Activated effector memory CD4-positive, alpha-beta T cell treated with Interleukin-2 at 50 U/mL for 16 hours (primary cell): ENCODE measurements around the gene TFCP2L1.

Experiments
- DNase-seq: peaks from one replicate; pipeline ENCODE4 v3.0.0-alpha.2; 2020

TFCP2L1 gene

GRCh38 chr2:121218386-121218938 lies 66.5 kb downstream of the TFCP2L1 start:
- DNase-seq = no peak

GRCh38 chr2:121217627-121218026 lies 67.4 kb downstream of the TFCP2L1 start:
- DNase-seq = no peak

GRCh38 chr2:121214296-121214695 lies 70.7 kb downstream of the TFCP2L1 start:
- no peak for DNase-seq

GRCh38 chr2:121213386-121213785 lies 71.6 kb downstream of the TFCP2L1 start:
- no peak for DNase-seq

- no peak for DNase-seq
Measured at GRCh38 chr2:121212661-121213325, 72.2 kb downstream of the TFCP2L1 start.

- DNase-seq = no peak
Measured at GRCh38 chr2:121211689-121212151, 73.3 kb downstream of the TFCP2L1 start.

GRCh38 chr2:121211251-121211650 lies 73.8 kb downstream of the TFCP2L1 start:
- DNase-seq = no peak

- no peak for DNase-seq
Measured at GRCh38 chr2:121210691-121211090, 74.3 kb downstream of the TFCP2L1 start.

GRCh38 chr2:121209014-121209610 lies 75.9 kb downstream of the TFCP2L1 start:
- no peak for DNase-seq

- no peak for DNase-seq
Measured at GRCh38 chr2:121207494-121207893, 77.5 kb downstream of the TFCP2L1 start.

GRCh38 chr2:121205321-121205942 lies 79.6 kb downstream of the TFCP2L1 start:
- DNase-seq = no peak

GRCh38 chr2:121203591-121204249 lies 81.3 kb downstream of the TFCP2L1 start:
- DNase-seq = no peak

GRCh38 chr2:121202541-121203310 lies 82.3 kb downstream of the TFCP2L1 start:
- DNase-seq = no peak

GRCh38 chr2:121201796-121202195 lies 83.2 kb downstream of the TFCP2L1 start:
- no peak for DNase-seq

- no peak for DNase-seq
Measured at GRCh38 chr2:121200419-121201315, 84.3 kb downstream of the TFCP2L1 start.

- no peak for DNase-seq
Measured at GRCh38 chr2:121200011-121200347, 85.0 kb downstream of the TFCP2L1 start.

GRCh38 chr2:121199281-121200010 lies 85.6 kb downstream of the TFCP2L1 start:
- no peak for DNase-seq

- DNase-seq = no peak
Measured at GRCh38 chr2:121197369-121198091, 87.5 kb downstream of the TFCP2L1 start.

GRCh38 chr2:121196849-121197155 lies 88.2 kb downstream of the TFCP2L1 start:
- no peak for DNase-seq

- no peak for DNase-seq
Measured at GRCh38 chr2:121196132-121196848, 88.7 kb downstream of the TFCP2L1 start.
